ENCODE data around the gene NUDT4.
"Not testable (repeated sequence)": the region's sequence is repeated elsewhere in the genome, so short reads cannot be mapped to it uniquely, and the experiment has no call there.

NUDT4 gene

DNA sequence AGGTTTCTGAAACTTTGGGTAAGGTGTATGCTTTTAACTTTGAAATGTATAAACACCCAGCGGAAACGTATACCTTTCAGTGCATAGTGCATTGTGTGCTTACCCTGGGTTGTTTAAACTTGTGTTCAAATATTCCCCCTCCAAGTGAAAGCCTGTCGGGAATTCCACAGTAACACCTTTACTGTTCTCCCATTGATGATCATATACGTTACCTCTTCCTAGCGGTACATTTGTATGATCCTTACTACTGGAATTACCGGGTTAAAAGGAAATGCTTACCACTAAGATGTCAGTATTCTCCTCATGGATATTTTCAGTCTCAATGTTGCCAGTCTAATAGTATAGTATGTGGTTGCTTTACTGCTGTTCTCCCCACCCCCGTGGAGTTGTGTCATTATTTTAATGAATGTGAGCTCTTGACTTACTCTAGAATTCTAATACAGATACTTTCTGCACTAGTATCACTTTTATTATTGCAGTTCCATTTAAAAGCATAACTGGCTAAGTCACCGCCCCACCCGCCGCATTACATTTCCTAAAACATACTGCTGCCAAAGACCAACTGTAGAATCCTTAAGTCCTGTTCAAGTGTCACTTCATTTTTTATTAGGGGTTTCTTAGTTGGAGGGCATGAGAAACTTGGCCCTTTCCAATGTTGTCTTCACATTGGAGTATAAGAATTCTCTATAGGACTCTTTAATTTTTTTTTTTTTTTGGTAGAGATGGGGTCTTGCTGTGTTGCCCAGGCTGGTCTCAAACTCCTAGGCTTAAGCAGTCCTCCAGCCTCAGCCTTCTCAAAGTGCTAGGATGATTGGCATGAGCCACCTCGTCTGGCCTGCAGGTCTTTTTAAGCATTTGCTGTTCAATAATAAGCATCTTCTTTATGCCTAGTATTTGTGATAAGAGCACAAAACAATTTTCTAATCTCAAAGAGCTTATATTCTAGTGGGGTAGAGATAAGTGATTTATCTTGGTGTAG lies 24.9 kb downstream of the NUDT4 start:
- no peak for DNase-seq (ENCODE audit: low read depth)

DNA sequence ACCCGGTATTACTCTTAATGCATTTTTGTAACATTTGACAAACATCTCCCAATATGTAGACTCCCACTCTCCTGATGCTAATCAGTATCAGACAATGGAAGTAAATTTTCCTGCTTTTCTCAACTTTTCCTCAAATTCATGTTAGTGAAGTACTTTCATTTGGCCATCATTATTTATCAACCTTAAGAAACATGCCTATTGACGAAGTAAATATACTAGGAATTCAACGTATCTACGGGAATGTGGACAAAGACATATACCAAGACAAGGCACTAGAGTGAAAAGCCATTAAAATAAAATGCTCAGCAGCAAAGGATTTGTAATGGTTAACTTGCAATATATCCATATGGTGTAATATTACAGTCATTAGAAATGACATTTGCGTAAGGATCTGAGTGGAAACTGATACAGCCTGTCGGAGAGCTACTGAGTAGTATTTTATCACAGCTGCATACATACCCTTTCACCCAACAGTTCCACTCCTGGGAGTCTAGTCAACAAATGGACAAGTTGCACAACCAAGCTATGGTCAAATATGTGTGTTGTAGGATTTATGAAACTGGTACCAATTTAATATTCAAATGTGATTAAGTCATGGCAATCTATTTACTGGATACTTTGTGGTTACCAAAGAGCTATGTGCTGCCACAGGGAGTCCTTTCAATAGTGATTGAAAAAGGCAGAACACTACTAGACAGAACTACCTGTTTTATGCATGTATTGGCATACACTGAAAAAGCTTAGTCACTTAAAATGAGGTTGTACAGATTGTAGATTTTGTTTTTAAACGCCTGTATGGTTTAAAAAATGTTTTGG lies 26.5 kb downstream of the NUDT4 start:
- DNase-seq (ENCODE audit: low read depth) = no peak

DNA sequence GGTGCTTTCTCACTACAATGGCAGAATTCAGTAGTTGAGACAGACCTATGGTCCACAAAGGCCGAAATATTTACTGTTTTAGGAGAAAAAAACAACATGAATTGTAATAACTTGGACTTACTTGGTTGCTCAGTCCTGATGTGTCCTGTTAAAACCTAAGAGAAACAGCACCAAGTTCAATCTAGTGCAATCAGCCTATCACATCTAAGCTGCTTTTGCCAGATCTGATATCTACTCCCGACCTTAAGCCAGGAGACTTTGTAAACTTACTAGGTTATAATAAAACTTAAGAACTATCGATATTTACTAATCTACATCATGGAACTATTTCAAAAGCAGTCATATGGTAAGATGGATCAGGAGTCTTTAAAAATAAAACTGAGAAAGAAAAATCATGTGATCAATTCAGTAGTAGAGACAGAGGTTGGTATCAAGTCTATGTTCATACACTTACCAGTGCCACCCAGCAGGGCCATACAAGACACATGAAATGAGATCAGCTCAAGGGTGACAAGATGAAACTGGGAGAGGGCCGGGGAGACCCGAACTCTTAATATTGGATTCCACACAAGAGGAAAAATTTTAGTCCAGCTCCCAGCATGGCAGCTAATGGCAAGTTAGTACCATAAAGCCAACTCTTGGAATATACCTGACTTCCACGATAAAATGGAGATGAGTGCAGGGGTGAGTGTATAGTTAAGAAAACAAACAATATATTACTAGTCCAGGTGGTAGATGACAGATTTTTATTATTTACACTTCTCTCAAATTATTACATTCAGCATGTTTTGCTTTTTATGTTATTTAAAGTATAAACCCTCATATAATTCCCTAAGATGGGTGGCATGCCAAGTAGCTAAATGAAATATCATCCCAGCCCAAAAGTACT lies 27.5 kb downstream of the NUDT4 start:
- no peak for DNase-seq (ENCODE audit: low read depth)

GRCh38 chr12:93407054-93407962 lies 29.6 kb downstream of the NUDT4 start:
- no peak for DNase-seq (ENCODE audit: low read depth)

DNA sequence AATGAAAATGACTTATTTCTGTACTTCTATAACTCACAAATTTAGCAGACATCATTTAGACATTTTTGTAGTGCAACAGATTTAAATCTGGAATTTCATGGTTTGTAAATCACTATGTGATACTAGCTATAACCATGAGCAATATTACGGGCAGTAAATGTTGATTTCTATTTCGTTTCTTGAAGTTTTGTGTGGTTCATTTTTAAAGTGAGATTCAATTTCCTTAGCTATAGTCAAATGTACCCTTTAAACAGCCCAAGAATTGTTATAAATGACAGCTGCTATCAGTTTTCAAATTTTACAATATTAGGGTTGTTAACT lies 30.2 kb downstream of the NUDT4 start:
- no peak for DNase-seq (ENCODE audit: low read depth)

DNA sequence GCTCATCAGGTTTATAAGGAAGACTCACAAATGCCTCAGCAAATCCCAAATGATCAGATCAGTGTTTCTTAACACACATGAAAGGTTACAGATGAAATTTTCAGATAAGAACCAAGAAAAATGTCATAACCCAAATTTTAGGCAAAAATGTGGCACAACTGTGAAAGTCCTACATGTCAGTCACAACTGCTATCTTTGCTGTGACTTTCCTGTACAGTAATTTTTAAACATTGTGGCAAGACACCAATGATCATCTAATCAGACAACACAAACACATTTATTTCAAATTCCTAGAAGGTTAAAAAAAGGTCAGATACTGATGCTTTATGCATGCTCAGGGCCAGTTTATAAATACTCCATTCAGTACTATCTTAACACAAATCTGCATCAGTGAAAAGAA lies 31.1 kb downstream of the NUDT4 start:
- DNase-seq (ENCODE audit: low read depth) = no peak

DNA sequence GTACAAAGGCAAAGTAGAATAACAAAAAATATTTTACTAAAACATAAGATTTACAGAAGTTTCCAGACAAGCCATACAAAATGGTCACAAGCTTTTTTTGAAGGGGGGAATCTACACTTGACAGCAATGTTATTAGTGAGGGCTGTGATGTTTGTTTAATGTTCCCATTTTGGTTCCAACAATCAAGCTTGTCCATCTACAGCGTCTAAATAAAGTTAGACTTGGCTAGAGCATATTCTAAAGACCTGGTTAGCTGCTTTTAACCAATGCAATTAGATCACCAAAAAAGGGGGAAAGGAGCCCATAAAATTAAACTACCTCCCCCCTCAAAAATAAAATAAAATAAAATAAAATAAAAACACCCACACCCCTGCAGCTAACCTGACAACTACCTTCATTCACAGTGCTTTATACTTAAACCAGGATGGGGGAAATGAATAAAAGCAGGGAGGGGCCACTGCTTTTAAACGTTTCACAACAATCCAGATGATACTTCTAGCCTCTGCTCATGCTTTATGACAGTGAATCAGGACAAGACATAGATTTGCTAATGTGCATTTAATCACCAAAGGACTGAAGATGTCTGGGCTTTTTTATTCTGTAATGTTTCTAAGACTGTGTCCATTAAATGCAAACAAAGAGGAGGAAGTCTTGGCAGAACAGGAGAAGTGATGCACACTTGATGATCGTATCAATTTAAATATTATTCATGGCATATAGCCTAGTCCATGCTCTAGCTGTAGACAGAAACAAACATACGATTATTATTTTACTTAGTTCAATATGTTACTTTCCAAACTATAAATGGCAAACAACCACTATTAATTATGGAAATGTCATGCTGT lies 31.8 kb downstream of the NUDT4 start:
- not testable (repeated sequence) for DNase-seq (ENCODE audit: low read depth)

DNA sequence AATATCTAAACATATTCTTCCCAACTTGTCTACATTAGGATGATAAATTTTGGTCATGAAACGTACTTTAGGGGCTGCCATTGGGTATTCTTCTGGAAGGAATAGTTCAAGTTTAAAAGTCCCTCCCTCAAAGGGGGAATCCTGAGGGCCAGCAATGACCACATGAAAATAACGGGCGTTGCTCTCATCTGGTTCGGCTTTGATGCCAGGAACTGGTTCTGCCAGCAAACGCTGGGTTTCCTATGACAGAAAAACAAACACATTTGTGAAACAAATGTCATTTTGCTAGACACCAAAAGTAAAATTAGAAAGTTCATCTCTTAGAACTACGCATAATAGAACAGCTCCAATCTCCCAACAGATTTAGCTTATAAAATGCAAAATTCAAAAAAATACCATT lies 33.3 kb downstream of the NUDT4 start:
- DNase-seq (ENCODE audit: low read depth) = not testable (repeated sequence)

GRCh38 chr12:93412396-93412795 lies 34.7 kb downstream of the NUDT4 start:
- DNase-seq (ENCODE audit: low read depth) = not testable (repeated sequence)

DNA sequence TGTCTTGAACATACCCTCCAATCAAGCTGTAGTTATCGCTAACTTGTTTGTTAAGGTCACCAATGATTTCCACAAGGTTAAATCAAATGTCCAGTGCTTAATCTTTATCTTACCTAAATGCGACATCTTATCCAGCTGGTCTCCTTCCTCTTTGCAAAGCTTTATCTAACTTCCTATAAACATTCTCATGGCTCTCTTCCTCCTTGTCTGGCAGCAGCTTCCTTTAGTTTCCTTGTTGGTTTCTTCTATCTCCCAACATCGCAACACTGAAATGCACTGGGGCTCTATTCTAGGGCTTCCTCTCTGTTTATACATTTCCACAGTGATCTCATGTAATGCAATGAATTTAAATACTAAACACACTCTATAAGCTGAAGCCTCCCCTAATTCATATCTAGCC lies 35.3 kb downstream of the NUDT4 start:
- DNase-seq (ENCODE audit: low read depth) = no peak

DNA sequence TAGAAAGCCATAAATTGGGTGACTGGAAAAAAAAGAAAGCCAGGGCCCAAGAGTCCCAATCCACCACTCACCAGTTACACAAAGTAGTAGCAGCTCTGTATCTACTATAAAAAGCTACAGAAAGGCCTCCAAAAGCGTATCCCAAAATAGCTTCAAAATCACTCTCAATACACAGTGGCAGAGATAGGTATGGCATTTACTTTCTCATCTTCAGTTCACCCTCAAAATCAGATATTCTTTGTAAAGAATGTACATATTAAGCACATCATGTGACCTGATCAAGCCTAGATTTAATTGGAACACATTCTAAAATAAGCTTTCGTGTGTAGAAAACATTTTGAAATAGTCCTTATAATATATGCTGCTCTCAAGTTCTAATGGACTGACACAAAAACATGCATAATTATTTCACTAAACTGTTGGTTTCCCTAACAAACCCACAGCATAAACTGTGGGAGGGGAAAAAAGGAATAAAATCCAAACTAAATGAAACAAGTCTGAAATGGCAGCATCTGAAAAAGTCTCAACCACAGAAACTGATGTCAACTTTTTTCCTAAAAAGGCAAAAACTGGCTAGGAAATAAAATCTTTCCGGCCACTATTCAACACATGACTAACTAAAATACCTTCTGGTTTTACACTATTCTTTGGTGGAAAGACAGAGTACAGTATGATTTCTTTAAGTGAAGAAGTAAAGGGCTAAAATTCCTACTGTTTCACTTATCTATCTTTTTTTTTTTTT lies 38.2 kb downstream of the NUDT4 start:
- no peak for DNase-seq (ENCODE audit: low read depth)

- DNase-seq (ENCODE audit: low read depth) = no peak
Measured at GRCh38 chr12:93417967-93418480, 40.3 kb downstream of the NUDT4 start.

DNA sequence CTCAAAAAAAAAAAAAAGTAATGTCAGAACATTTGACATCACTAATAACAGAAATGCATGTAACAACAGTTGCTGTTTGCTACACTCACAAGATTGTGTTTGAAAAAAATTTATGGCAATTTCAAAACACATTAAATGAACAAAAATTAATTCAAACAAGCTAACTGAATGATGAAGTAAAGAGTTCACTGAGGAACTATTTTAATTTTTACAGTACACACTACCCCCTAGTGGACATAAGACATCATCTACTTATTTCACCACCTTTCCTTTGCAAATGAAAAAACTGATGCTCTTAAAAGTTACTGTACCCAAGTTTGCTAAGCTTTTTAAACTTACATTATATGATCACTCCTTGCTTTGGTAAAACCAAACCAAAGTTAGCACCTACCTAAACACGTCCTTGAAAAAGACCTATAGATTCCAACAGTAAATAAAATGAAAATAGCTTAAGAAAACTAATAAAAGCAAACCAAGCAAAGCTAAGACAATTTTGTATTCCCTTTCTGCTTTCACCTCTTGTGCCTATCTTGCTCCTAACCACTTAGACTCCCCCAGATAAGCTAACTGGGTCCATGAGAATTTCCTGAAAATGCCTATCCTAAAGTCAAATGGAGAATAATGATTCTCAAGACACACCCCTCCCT lies 41.8 kb downstream of the NUDT4 start:
- DNase-seq (ENCODE audit: low read depth) = no peak

GRCh38 chr12:93422050-93422449 lies 44.3 kb downstream of the NUDT4 start:
- DNase-seq (ENCODE audit: low read depth) = no peak

DNA sequence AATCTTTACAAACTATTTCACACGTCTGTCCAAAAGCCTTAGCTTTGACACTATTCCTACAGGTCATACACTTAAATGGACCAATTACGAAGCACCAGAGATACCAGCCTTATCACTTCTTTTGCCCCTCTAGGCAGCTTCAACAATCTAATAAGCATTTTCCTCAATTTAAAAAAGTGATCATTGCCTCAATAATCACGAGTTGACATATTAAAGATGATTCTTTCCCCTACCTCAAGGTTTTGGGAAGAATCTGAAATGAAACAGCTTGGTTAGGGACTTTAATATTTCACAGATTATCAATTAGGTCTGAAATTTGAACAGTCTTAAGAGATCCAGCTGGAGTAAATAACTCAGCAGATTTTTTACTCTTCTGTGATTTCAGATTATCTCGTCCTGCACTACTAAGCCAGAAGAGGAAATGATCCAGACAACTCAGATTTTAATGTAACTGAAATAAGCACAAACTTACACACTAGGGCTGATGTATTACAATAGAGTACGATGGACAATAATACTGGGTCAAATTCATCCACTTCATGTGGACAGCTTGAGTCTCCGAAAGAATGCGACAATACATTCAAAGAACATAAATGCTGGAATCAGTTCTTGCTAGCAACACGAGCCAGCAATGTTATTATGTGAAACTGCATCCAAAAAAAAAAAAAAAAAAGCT lies 48.1 kb downstream of the NUDT4 start:
- DNase-seq (ENCODE audit: low read depth) = no peak

GRCh38 chr12:93426412-93426805 lies 48.7 kb downstream of the NUDT4 start:
- DNase-seq (ENCODE audit: low read depth) = no peak

DNA sequence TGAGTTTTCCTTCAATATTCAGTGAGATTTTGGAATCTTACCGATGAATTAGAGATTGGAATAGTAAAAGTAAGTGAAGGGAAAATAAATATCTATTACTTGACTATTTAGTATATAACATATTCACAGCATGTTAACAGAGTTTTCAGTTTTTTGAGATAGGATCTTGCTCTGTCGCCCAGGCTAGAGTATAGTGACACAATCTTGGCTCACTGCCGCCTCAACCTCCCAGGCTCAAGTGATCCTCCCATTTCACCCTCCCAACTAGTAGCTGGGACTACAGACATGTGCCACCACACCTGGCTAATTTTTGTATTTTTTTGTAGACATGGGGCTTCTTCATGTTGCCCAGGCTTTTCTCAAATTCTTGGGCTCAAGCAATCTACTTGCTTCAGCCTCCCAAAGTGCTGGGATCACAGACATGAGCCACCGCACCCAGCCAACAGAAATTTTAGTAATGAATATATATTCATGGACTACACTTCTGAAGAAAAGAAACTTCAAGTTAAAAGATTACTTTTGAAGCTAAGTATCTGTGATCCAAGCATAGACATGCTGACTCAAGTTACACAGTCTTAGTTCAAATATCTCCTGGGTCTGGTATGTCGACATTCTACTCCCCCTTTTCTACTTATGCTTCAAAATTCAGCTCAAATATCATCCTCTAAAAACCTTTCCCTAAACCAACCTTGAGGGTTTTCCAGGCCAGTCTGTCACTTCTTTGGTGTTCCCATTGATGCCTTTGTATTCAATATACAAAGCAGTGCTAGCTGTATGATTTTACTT lies 50.2 kb downstream of the NUDT4 start:
- no peak for DNase-seq (ENCODE audit: low read depth)

Data from HS-27A (cell line).